Measurements from ENCODE around the gene RBM17.

Gene RBM17

GRCh38 chr10:6153845-6154244 is 65.0 kb downstream of the RBM17 start:
- Histone ChIP-seq H3K79me2 (ENCODE audit: insufficient read depth, low read length) (peaks cover 50% of the 10 kb centered on the region), H3K4me1 (ENCODE audit: insufficient read depth, low read length) (no peaks in the 10 kb centered on the region), H3K4me3 (ENCODE audit: low read depth in 1 of 2, low read length in 2 of 2) (no peak overlapping the region), H3K36me3 (ENCODE audit: insufficient read depth, low read length) (no peaks in the 10 kb centered on the region), H3K27me3 (ENCODE audit: insufficient read depth, low read length, poor library complexity) (no peaks in the 10 kb centered on the region), H3K9me3 (ENCODE audit: insufficient read depth, low read length, severe bottlenecking) (no peaks in the 10 kb centered on the region), H4K20me1 (ENCODE audit: insufficient read depth, low read length) (peaks cover 24% of the 10 kb centered on the region), H3K9ac (ENCODE audit: low read depth, low read length) (no peak overlapping the region), H3K27ac (ENCODE audit: low read length) (no peak overlapping the region), H3K4me2 (ENCODE audit: insufficient read depth, low read length) (no peak overlapping the region), H2AFZ (ENCODE audit: low read depth, low read length) (no peak overlapping the region)
- TF ChIP-seq EZH2 (IDR thresholded peaks at IDR 0.05; ENCODE audit: borderline replicate concordance, low read depth, low read length, severe bottlenecking) (no peak), CTCF (IDR thresholded peaks at IDR 0.05; ENCODE audit: borderline replicate concordance, extremely low read depth, low read length, poor library complexity, severe bottlenecking) (no peak)
- DNase-seq (no peak), ATAC-seq (ENCODE audit: insufficient read depth, low read depth) (no peak)

GRCh38 chr10:6154566-6154965 is 65.7 kb downstream of the RBM17 start:
- DNase-seq (no peak), ATAC-seq (ENCODE audit: insufficient read depth, low read depth) (no peak)
- Histone ChIP-seq H3K36me3 (ENCODE audit: insufficient read depth, low read length) (no peaks in the 10 kb centered on the region), H3K27ac (ENCODE audit: low read length) (no peak overlapping the region), H3K4me2 (ENCODE audit: insufficient read depth, low read length) (no peak overlapping the region), H3K9ac (ENCODE audit: low read depth, low read length) (no peak overlapping the region), H3K4me3 (ENCODE audit: low read depth in 1 of 2, low read length in 2 of 2) (no peak overlapping the region), H3K27me3 (ENCODE audit: insufficient read depth, low read length, poor library complexity) (no peaks in the 10 kb centered on the region), H3K79me2 (ENCODE audit: insufficient read depth, low read length) (peaks cover 50% of the 10 kb centered on the region), H3K9me3 (ENCODE audit: insufficient read depth, low read length, severe bottlenecking) (no peaks in the 10 kb centered on the region), H4K20me1 (ENCODE audit: insufficient read depth, low read length) (peaks cover 23% of the 10 kb centered on the region), H2AFZ (ENCODE audit: low read depth, low read length) (no peak overlapping the region), H3K4me1 (ENCODE audit: insufficient read depth, low read length) (no peaks in the 10 kb centered on the region)
- TF ChIP-seq EZH2 (IDR thresholded peaks at IDR 0.05; ENCODE audit: borderline replicate concordance, low read depth, low read length, severe bottlenecking) (no peak), CTCF (IDR thresholded peaks at IDR 0.05; ENCODE audit: borderline replicate concordance, extremely low read depth, low read length, poor library complexity, severe bottlenecking) (no peak)

GRCh38 chr10:6158276-6158675 is 69.4 kb downstream of the RBM17 start:
- DNase-seq (no peak), ATAC-seq (ENCODE audit: insufficient read depth, low read depth) (no peak)
- Histone ChIP-seq H3K4me1 (ENCODE audit: insufficient read depth, low read length) (peaks cover 10% of the 10 kb centered on the region), H3K4me2 (ENCODE audit: insufficient read depth, low read length) (no peak overlapping the region), H3K9me3 (ENCODE audit: insufficient read depth, low read length, severe bottlenecking) (no peaks in the 10 kb centered on the region), H4K20me1 (ENCODE audit: insufficient read depth, low read length) (peaks cover 6% of the 10 kb centered on the region; the same call in 1 of the 2 replicates), H2AFZ (ENCODE audit: low read depth, low read length) (no peak overlapping the region), H3K27me3 (ENCODE audit: insufficient read depth, low read length, poor library complexity) (no peaks in the 10 kb centered on the region), H3K9ac (ENCODE audit: low read depth, low read length) (no peak overlapping the region), H3K4me3 (ENCODE audit: low read depth in 1 of 2, low read length in 2 of 2) (no peak overlapping the region), H3K27ac (ENCODE audit: low read length) (no peak overlapping the region), H3K36me3 (ENCODE audit: insufficient read depth, low read length) (no peaks in the 10 kb centered on the region), H3K79me2 (ENCODE audit: insufficient read depth, low read length) (peaks cover 39% of the 10 kb centered on the region)
- TF ChIP-seq EZH2 (IDR thresholded peaks at IDR 0.05; ENCODE audit: borderline replicate concordance, low read depth, low read length, severe bottlenecking) = no peak
- TF ChIP-seq CTCF (IDR thresholded peaks at IDR 0.05; ENCODE audit: borderline replicate concordance, extremely low read depth, low read length, poor library complexity, severe bottlenecking) = no peak

- Histone ChIP-seq H3K4me1 (ENCODE audit: insufficient read depth, low read length) (peaks cover 36% of the 10 kb centered on the region), H3K4me3 (ENCODE audit: low read depth in 1 of 2, low read length in 2 of 2) (no peak overlapping the region), H2AFZ (ENCODE audit: low read depth, low read length) (no peak overlapping the region), H3K79me2 (ENCODE audit: insufficient read depth, low read length) (peaks cover 51% of the 10 kb centered on the region), H4K20me1 (ENCODE audit: insufficient read depth, low read length) (peaks cover 16% of the 10 kb centered on the region), H3K27me3 (ENCODE audit: insufficient read depth, low read length, poor library complexity) (no peaks in the 10 kb centered on the region), H3K9me3 (ENCODE audit: insufficient read depth, low read length, severe bottlenecking) (no peaks in the 10 kb centered on the region), H3K9ac (ENCODE audit: low read depth, low read length) (no peak overlapping the region), H3K4me2 (ENCODE audit: insufficient read depth, low read length) (no peak overlapping the region), H3K36me3 (ENCODE audit: insufficient read depth, low read length) (peaks cover 18% of the 10 kb centered on the region), H3K27ac (ENCODE audit: low read length) (no peak overlapping the region)
- no peak for DNase-seq
- no peak for TF ChIP-seq CTCF (IDR thresholded peaks at IDR 0.05; ENCODE audit: borderline replicate concordance, extremely low read depth, low read length, poor library complexity, severe bottlenecking)
- no peak for TF ChIP-seq EZH2 (IDR thresholded peaks at IDR 0.05; ENCODE audit: borderline replicate concordance, low read depth, low read length, severe bottlenecking)
- no peak for ATAC-seq (ENCODE audit: insufficient read depth, low read depth)
Observed at GRCh38 chr10:6161921-6162320, 73.1 kb downstream of the RBM17 start.

Data from DND-41 (cell line).